B cell (primary cell): Measurements from ENCODE around the gene NKAIN2.

ENCODE experiments used
- EZH2 ChIP-seq: IDR thresholded peaks from 2 replicates; pipeline ENCODE4 v1.6.1; 2012; ENCODE audit warnings: borderline replicate concordance, low read depth, mild to moderate bottlenecking, moderate library complexity, low read length; ENCODE audit not compliant: insufficient read depth, poor library complexity, severe bottlenecking
- TF ChIP-seq, protein P1 (sequence below): fragments of 200-600 bp; IDR thresholded peaks from one replicate; pipeline ENCODE4 v1.8.0; 2022; ENCODE audit warnings: antibody characterized with exemption, mild to moderate bottlenecking

DNA sequence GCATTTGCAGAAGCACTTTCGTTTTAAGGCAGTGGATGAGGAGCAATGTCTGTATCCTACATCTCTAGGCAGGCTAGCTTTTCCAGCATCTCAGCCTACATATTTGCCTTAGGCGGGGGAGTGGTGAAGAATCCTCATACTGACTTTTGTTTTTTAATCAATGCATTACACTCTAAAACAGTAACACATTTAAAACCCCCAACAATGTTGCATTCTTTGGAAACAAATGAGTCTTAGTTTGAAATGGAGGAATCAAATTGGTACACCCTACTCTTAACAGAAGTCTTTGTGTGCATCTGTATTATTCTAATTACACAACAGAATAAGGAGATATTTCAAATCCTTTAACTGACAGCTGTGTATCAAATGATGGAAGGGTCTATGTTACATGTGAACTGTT is 9.0 kb downstream of the NKAIN2 start:
- TF ChIP-seq, protein P1, sequence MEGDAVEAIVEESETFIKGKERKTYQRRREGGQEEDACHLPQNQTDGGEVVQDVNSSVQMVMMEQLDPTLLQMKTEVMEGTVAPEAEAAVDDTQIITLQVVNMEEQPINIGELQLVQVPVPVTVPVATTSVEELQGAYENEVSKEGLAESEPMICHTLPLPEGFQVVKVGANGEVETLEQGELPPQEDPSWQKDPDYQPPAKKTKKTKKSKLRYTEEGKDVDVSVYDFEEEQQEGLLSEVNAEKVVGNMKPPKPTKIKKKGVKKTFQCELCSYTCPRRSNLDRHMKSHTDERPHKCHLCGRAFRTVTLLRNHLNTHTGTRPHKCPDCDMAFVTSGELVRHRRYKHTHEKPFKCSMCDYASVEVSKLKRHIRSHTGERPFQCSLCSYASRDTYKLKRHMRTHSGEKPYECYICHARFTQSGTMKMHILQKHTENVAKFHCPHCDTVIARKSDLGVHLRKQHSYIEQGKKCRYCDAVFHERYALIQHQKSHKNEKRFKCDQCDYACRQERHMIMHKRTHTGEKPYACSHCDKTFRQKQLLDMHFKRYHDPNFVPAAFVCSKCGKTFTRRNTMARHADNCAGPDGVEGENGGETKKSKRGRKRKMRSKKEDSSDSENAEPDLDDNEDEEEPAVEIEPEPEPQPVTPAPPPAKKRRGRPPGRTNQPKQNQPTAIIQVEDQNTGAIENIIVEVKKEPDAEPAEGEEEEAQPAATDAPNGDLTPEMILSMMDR, result no peak
- TF ChIP-seq EZH2, result no peak
